ENCODE measurements around the gene MPIG6B.

MPIG6B gene

DNA sequence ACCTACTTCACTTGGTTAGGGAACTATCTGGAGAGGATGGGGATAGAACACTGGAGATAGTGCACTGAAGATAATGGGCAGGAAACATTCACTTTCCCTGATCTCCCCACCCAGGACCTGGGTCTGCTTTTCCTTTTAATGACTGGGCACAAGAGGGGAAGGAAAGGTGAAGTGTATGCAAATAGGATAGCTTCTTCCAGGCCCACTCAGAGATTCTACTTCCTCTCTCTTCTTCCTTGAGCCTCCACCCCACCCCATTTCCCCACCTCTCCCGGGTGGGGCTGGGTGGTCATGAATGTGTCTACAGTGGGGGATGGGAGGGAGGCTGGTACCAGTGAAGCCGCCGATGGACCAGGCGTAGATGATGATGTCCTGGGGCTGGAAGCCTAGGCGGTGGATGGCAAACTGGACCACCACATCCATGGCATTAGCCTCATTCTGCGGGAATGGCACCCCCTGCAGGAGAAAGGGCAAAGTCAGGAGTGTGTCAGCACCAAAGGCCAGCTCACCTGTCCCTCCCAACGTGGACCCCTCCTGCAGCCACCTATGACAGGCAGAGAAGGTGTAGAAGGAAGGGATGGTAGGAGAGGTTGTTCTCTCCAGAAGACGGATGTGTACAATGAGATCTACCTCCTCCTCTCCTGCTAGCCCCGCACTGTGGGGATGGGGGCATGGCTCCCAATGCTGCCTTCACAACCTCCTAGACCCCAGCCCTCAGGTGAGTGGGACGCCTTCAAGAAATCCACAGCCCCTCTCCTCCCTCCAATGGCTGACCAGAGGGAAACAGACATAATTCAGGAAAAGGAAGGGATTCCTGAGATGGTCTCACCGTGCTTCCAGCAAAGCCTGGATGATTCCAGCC, 33.7 kb upstream of the MPIG6B start:
- no peak overlapping the region for H3K4me3 ChIP-seq
- no peaks in the 10 kb centered on the region for H3K9me3 ChIP-seq
- no peak overlapping the region for H3K27ac ChIP-seq
- peaks cover 53 to 97% (median 79%) of the 10 kb centered on the region in 3 donors for H3K36me3 ChIP-seq
- TF ChIP-seq, protein P1, sequence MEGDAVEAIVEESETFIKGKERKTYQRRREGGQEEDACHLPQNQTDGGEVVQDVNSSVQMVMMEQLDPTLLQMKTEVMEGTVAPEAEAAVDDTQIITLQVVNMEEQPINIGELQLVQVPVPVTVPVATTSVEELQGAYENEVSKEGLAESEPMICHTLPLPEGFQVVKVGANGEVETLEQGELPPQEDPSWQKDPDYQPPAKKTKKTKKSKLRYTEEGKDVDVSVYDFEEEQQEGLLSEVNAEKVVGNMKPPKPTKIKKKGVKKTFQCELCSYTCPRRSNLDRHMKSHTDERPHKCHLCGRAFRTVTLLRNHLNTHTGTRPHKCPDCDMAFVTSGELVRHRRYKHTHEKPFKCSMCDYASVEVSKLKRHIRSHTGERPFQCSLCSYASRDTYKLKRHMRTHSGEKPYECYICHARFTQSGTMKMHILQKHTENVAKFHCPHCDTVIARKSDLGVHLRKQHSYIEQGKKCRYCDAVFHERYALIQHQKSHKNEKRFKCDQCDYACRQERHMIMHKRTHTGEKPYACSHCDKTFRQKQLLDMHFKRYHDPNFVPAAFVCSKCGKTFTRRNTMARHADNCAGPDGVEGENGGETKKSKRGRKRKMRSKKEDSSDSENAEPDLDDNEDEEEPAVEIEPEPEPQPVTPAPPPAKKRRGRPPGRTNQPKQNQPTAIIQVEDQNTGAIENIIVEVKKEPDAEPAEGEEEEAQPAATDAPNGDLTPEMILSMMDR (IDR thresholded peaks at IDR 0.05): no peak
- H3K4me1 ChIP-seq: no peaks in the 10 kb centered on the region
- H3K27me3 ChIP-seq: no peaks in the 10 kb centered on the region
- intact Hi-C loops (cut with DNase I; ENCODE audit: low total_unique reads): no loop called here
- DNase-seq: no peak

DNA sequence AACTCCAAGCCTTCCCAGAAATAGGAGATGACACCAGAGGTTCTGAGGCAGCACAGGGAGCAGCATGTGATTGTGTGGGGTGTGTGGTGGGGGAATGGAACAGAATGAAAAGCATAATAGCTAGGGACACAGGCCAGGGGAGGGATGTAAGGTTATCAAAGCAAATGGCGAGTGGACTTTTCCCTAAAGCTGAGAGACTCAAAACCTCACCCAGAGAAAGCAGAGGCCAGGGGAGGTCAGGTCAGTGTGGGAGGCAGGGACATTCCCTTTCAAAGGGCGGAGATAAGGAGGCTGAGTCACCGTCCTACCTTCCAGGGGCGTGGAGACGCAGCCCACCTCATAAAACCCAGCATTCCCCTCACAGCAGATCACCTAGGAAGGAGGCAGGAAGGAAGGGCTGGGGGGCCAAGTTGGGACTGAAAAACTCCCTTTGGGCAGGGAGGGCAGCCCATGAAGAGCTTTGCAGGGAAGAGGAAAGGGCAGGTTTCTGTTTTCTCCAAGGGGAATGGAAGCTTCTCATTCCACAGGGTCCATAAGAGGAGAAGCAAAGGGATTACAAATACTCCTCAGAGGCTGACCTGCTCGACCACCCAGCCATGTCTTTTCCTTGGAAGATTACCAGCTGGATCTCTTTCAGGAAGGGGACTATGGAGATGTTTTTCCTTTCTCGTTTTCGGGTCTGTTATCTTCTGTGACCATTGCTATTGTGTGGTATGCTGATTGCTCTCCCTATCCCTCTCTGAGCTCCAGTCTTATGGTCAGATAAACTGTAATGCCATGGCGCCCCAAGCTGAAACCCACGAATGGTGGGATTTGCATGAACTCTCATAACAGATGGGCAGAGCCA, 32.7 kb upstream of the MPIG6B start:
- Histone ChIP-seq H3K9me3 (no peaks in the 10 kb centered on the region), H3K36me3 (peaks cover 62 to 100% (median 89%) of the 10 kb centered on the region in 3 donors), H3K27ac (no peak overlapping the region), H3K4me1 (no peaks in the 10 kb centered on the region), H3K27me3 (no peaks in the 10 kb centered on the region), H3K4me3 (no peak overlapping the region)
- intact Hi-C loops (cut with DNase I; ENCODE audit: low total_unique reads): no loop called here
- no peak for DNase-seq
- TF ChIP-seq, protein P1 (IDR thresholded peaks at IDR 0.05): no peak

DNA sequence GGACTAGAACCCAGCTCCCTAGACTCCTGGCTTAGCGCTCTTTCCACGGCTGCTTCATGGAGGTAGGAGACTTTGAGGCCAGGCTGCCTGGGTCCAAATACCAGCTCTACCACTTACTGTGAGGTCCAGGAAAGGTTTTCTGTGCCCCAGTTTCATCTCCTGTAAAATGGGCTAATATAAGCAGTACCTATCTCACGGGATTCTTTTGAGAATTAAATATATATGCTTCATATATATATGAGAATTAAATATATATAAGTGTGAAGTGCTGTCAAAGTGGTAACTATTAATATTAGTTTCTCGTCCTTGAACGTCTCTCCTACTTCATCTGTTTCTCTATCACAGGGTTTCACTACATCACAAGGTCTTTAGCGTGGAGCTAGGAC, 32.1 kb upstream of the MPIG6B start:
- TF ChIP-seq, protein P1 (IDR thresholded peaks at IDR 0.05): no peak
- Histone ChIP-seq H3K27ac (no peak overlapping the region), H3K4me3 (no peak overlapping the region), H3K9me3 (no peaks in the 10 kb centered on the region), H3K4me1 (no peaks in the 10 kb centered on the region), H3K27me3 (no peaks in the 10 kb centered on the region), H3K36me3 (peaks cover 68 to 100% (median 92%) of the 10 kb centered on the region in 3 donors)
- DNase-seq: no peak
- intact Hi-C loops (cut with DNase I; ENCODE audit: low total_unique reads): no loop called here

DNA sequence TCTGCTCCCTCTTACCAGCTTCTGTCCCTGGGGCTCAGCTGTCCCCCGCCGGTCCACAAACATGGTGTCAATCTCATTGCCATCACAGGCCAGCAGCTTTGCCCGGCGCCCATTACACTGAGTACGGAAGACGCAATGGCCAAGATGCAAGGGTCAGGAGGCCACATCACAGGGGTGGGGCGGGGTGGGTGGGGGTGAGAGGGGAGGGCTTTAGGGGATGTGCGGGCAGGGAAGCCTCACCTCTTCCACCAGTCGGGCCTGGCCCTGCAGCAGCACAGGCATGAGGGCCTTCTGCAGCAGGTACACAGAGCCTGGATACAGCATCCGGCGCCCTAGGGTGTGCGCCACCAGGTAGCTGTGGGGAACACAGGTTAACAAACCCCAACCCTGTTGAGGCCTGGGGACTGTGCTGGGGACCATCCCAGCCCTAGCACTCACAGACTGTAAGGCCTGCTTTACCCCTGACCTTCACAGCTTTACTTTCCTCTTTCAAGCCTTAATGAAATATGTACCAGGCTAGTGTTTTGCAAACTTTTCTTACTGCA, 31.5 kb upstream of the MPIG6B start:
- Histone ChIP-seq H3K27me3 (no peaks in the 10 kb centered on the region), H3K27ac (no peak overlapping the region), H3K4me1 (no peaks in the 10 kb centered on the region), H3K4me3 (no peak overlapping the region), H3K9me3 (no peaks in the 10 kb centered on the region), H3K36me3 (peaks cover 71 to 100% (median 98%) of the 10 kb centered on the region in 3 donors)
- intact Hi-C loops (cut with DNase I; ENCODE audit: low total_unique reads): no loop called here
- no peak for DNase-seq
- TF ChIP-seq, protein P1 (IDR thresholded peaks at IDR 0.05): no peak

DNA sequence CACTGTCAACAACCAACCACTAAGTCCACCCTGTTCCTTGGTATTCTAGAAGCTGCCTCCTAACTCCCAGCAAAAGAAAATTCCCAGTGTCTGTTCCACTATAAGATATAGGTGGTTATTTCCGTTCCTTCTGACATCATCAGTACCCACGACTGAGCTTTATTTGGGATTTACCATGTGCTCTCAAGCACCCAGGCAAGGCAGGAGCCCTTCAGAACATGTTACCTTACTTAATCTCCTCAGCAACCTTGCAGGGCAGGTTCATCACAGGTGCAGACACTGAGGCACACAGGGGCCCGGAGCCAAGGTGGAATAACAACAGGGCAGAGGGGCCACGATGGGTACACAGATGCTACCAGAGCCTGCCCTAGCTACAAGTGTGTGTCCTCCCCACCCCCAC, 30.8 kb upstream of the MPIG6B start:
- peaks cover 69 to 100% (median 95%) of the 10 kb centered on the region in 3 donors for H3K36me3 ChIP-seq
- H3K27ac ChIP-seq: no peak overlapping the region
- TF ChIP-seq, protein P1 (IDR thresholded peaks at IDR 0.05): no peak
- H3K27me3 ChIP-seq: no peaks in the 10 kb centered on the region
- H3K4me1 ChIP-seq: no peaks in the 10 kb centered on the region
- DNase-seq: no peak
- no peaks in the 10 kb centered on the region for H3K9me3 ChIP-seq
- no peak overlapping the region for H3K4me3 ChIP-seq
- intact Hi-C loops (cut with DNase I; ENCODE audit: low total_unique reads): no loop called here

Data from tibial artery (tissue), 4 donors.